Stimulated activated CD4-positive, alpha-beta T cell treated with anti-CD3 and anti-CD28 coated beads, TNF-alpha, amount 100 ng/mL, for 48 hours (primary cell): ENCODE data around the gene TBC1D32.
"Not testable (repeated sequence)": the region's sequence is repeated elsewhere in the genome, so short reads cannot be mapped to it uniquely, and the experiment has no call there.

Source experiments
- DNase-seq, 3 donors: peaks; one replicate each; pipeline ENCODE4 v3.0.0-alpha.2; 2020; ENCODE audit warnings: low read depth in 3 of 3

TBC1D32 gene

GRCh38 chr6:121333196-121333595 is 1.1 kb downstream of the TBC1D32 start:
- DNase-seq, result no peak

GRCh38 chr6:121330516-121330915 is 3.8 kb downstream of the TBC1D32 start:
- DNase-seq, result no peak

GRCh38 chr6:121321282-121321681 is 13.0 kb downstream of the TBC1D32 start:
- no peak for DNase-seq

- no peak for DNase-seq
Observed at GRCh38 chr6:121319603-121320002, 14.7 kb downstream of the TBC1D32 start.

GRCh38 chr6:121319112-121319553 is 15.1 kb downstream of the TBC1D32 start:
- no peak for DNase-seq

GRCh38 chr6:121314381-121315112 is 19.7 kb downstream of the TBC1D32 start:
- no peak for DNase-seq

- DNase-seq, result not testable (repeated sequence)
Observed at GRCh38 chr6:121311814-121312213, 22.5 kb downstream of the TBC1D32 start.

GRCh38 chr6:121310495-121310894 is 23.8 kb downstream of the TBC1D32 start:
- no peak for DNase-seq

- no peak for DNase-seq
Observed at GRCh38 chr6:121309768-121310469, 24.4 kb downstream of the TBC1D32 start.

- DNase-seq, result no peak
Observed at GRCh38 chr6:121305957-121306607, 28.2 kb downstream of the TBC1D32 start.

- DNase-seq, result no peak
Observed at GRCh38 chr6:121302882-121303281, 31.4 kb downstream of the TBC1D32 start.

- DNase-seq, result not testable (repeated sequence)
Observed at GRCh38 chr6:121301156-121301555, 33.1 kb downstream of the TBC1D32 start.

- DNase-seq, result no peak
Observed at GRCh38 chr6:121297694-121298093, 36.6 kb downstream of the TBC1D32 start.

GRCh38 chr6:121285041-121285440 is 49.2 kb downstream of the TBC1D32 start:
- no peak for DNase-seq

GRCh38 chr6:121274666-121275295 is 59.5 kb downstream of the TBC1D32 start:
- DNase-seq, result no peak

- no peak for DNase-seq
Observed at GRCh38 chr6:121263742-121264141, 70.5 kb downstream of the TBC1D32 start.

- no peak for DNase-seq
Observed at GRCh38 chr6:121260651-121261102, 73.6 kb downstream of the TBC1D32 start.

- DNase-seq, result no peak
Observed at GRCh38 chr6:121247386-121247785, 86.9 kb downstream of the TBC1D32 start.

GRCh38 chr6:121242386-121242785 is 91.9 kb downstream of the TBC1D32 start:
- DNase-seq, result no peak

GRCh38 chr6:121237859-121238258 is 96.4 kb downstream of the TBC1D32 start:
- no peak for DNase-seq

GRCh38 chr6:121236984-121237383 is 97.3 kb downstream of the TBC1D32 start:
- no peak for DNase-seq

- no peak for DNase-seq
Observed at GRCh38 chr6:121235386-121235785, 98.9 kb downstream of the TBC1D32 start.
